ENCODE data around the gene NKIRAS1.

Gene NKIRAS1

DNA sequence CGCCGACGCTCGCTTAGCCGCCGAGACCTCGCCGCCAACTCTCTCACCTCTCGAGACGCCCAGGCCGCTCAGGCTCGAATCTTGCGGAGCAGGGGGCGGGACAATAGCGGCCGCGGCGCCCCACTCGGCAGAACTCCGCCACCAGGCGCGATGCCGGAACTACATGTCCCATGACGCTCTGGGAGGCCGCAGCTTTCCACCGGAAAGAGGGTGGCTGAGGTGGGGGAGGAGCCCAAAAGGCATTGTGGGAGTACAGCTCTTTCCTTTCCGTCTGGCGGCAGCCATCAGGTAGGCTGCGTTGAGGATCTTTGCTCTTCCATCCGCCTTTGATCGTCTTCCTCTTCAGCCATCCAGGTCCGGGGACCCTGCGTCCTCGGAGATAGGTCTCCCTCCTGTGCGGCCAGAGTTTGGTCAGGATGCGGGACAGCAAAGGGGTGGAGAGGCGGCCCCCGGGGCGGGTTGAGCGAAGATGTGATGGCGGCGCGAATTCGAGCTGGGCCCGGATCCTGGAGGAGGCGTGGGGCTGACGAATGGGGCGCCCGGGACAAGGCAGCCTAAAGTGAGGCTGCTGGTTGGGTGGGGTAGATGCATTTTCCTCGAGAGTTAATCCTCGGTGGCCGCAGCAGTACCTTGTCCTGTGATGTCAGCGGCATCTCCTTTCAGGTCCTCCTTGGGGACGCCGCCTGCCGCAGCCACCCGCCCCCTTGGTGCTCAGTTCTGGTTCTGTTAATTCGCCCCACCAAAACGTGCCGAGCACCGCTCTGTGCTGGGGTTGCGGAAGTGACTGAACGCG, at the start of gene NKIRAS1, which contains the start of gene RPL15:
Gene NKIRAS1, minus strand, starts transcription at position 105 of the 793 bp plus-strand sequence. CDS start 6,086 bp downstream, outside the sequence.
Gene RPL15, plus strand, starts transcription at position 247 of the 793 bp plus-strand sequence. CDS start 728 bp downstream, outside the sequence.
- DNase-seq (ENCODE audit: low spot score), result peak; percentile 98

DNA sequence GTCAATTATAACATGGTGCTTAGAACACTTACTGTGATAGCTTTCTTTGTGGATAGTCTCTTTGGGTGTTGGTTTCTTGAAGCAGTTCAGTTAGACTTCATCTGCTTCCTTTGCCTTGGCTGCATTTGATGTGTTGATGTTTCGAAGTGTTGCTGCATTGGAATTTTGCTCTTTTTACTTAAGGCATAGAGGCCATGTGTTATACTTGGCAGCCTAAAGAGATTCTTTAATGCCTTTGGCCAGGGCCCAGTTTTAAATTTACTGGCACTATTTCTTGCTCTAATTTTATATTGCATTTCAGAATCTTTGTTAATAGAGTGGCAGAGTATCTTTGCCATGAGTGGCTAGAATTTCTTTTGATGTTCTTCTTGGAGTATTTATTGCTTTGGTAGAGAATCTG, 49.5 kb upstream of the NKIRAS1 start:
- no peak for DNase-seq (ENCODE audit: low spot score)

DNA sequence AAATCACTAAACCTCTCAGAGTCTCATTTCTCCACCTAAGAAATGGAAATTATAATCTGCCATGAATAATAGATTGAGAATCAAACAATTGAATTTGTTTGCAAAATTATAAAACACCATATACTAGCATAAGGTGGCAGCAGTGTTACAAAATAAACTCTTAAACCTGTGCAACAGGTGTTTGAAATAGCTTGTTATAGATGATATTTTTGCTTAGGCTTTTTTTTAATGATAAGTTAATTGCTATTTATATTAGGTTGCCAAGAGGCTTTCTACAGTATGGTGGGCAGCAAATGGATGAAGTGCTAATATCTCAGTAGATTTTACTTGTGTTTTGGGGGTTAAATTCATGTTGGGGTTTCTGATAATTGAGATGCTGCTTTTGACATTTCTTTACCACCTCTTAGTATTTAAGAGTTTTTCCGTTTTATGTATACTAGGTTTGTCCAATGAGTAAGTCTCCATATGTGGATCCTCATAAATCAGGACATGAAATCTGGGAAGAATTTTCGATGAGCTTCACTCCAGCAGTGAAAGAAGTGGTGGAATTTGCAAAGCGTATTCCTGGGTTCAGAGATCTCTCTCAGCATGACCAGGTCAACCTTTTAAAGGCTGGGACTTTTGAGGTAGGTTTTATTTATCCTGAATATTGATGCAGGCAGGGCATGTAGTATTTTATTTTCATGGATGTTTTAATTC, 47.9 kb upstream of the NKIRAS1 start:
- DNase-seq (ENCODE audit: low spot score), result no peak

DNA sequence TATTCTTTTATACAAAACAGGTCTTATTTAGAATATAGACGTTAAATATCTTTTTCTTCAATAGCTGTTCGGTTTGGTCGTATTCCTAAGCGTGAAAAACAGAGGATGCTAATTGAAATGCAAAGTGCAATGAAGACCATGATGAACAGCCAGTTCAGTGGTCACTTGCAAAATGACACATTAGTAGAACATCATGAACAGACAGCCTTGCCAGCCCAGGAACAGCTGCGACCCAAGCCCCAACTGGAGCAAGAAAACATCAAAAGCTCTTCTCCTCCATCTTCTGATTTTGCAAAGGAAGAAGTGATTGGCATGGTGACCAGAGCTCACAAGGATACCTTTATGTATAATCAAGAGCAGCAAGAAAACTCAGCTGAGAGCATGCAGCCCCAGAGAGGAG, 45.1 kb upstream of the NKIRAS1 start:
- DNase-seq (ENCODE audit: low spot score), result no peak

DNA sequence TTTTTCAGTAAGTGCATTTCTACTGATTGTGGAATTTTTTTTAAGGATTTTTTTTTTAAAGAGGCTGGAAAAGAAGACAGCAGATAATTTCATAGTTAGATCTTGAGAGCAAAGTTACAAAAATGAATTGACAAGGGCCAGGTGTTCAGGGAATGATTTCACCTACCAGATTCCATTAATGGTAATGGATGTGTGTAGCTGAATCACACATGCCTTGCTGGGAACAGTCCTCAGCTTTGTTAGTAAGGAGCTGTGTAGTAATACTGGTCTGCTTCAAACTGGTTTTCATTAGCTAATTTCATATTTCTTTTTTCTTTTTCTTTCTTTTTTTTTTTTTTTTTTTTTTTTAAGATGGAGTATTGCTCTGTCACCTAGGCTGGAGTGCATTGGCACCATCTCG, 44.3 kb upstream of the NKIRAS1 start:
- DNase-seq (ENCODE audit: low spot score), result no peak

DNA sequence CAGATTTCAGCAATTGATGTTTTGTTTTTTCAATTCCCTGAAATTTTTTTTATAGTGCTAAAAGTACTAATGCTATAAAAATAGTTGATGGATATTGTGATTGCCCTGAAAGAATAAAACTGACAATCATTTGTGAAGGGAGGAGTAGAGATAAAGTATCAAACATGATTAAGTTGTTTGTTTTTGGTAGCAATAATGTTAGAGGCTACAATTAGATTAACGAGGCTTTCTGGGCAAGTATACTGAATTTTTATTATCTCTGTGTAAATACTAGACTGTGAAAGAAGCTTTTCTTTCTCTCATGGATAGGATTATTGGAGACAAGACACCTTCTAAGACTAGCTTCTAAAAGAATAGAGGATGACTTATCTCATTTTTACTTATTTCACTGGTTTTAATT, 43.9 kb upstream of the NKIRAS1 start:
- DNase-seq (ENCODE audit: low spot score), result no peak

DNA sequence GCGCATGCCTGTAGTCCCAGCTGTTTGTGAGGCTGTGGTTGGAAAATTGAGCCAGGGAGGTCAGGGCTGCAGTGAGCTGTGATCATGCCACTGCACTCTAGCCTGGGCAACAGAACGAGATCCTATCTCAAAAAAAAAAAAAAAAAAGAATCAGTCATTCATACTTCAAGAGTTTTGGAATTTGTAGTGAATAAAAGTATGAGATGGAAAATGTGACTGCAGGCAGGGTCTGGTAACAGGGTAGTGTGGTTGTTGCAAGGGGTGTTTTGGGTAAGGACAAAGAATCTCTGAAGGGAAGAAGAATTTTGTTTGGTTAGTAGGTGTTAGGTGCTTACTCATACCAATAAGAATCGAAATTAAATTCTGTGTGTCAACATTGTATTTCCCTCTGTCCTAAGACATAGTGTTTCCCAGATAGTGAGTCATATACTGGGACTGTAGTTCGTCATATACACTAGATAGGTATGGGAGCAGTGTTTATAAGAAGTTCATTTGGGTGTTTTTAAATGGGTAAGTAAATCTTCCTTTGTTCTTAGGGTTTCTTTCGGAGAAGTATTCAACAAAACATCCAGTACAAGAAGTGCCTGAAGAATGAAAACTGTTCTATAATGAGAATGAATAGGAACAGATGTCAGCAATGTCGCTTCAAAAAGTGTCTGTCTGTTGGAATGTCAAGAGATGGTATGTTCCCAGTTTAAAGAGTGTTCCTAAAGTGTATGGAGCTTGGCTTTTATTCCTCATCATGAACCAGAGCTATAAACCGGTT, 42.5 kb upstream of the NKIRAS1 start:
- no peak for DNase-seq (ENCODE audit: low spot score)

DNA sequence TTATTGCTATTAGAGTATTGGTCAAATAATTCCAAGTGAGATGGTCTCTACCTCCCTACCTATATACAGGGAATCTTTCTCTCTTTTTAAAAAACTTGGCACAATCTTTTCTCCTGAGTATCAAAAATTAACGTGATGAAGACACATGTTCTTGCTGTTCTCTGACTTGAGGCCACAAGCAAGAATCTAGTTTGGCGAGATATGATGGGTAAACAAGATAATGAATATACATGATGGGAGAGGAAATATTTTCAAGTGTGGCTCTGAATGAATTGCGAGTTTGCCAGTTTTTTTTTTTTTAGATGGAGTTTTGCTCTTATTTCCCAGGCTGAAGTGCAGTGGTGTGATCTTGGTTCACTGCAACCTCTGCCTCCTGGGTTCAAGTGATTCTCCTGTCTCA, 39.9 kb upstream of the NKIRAS1 start:
- no peak for DNase-seq (ENCODE audit: low spot score)

DNA sequence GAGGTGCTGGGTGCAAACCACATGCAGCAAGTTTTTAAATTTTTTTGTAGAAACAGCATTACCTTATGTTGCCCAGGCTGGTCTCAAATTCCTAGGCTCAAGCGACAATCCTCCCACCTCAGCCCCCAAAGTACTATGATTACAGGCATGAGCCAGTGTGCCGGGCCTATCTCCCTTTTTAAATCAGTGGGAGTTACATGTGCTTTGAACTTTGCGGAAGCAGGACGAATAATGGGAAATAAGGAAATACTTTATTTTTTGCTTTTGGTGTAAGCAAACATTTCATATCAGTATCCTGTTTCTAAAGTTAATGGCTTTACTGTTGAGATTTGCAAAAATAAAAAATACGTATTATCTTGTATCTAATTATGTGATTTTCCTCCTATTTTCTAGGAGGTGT, 37.4 kb upstream of the NKIRAS1 start:
- DNase-seq (ENCODE audit: low spot score), result no peak

DNA sequence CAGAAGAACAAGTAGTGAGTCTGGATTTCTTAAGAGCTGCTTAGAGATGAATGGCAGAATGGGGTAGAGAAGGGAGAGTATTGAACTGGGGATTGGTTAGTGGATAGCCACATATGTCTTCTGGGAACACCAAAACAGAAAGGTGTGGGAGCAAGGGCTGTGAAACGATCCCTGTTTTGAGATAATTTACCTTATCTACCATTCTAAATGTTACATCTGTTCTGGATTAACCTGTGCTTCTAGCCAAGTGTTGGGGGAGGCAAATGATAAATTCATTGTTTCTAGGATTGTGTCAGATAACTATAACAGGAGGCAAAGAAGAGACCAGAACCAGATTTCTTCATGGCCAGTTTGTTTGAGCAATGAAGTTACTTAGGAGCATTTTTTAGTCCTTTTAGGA, 36.7 kb upstream of the NKIRAS1 start:
- DNase-seq (ENCODE audit: low spot score), result no peak

DNA sequence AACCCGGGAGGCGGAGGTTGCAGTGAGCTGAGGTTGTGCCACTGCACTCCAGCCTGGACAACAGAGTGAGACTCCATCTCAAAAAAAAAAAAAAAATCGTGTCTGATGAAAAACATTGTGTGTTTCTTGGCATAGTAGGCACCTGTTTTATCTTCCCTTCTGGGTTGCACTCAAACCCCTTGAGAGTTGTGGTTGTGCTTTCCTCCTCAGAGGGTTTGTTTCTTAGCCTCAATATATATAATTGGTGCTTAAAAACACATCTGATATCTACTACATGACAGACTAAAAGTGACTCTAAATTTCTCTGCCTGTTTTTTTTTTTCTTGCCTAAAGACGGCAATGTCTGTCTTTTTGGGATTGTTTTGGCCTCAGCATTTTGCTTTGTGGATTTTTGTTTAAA, 35.9 kb upstream of the NKIRAS1 start:
- DNase-seq (ENCODE audit: low spot score), result no peak

DNA sequence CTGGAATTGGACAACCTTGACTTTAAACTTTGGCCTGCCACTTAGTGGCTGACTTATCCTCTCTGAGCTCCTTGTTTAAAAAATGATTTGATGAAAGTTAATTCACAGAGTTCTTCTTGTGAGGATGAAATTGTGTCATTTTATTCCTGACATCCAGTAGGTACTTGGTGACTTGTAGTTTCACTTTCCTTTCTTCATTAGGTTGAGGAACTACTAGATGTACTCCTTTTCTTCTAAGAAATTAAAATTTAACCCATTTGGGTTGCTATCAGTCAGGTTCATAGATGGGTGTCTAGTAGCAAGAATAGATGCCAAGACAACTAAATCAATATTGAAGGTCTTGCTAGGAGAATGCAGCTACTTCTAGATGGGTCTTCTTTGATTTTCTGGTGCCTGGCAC, 33.5 kb upstream of the NKIRAS1 start:
- DNase-seq (ENCODE audit: low spot score), result no peak

DNA sequence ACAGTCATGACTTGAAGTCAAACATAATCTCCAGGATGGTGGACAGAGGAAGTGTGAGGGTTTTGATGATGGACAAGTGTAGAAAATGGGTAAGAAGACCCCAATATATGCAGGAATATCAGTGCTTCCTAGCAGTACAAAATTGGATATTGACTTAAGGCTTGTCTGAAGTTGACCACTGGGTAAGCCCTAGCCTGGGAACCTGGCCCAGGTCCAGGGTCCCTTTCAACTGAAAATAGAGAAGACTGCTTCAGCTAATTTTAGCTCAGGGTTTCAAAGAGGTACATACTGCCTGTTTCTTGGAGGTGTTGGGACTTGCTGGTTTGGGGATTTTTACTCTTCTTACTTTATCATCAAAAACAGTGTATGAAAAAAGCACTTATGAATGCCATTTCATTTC, 33.0 kb upstream of the NKIRAS1 start:
- DNase-seq (ENCODE audit: low spot score), result peak; percentile 33

DNA sequence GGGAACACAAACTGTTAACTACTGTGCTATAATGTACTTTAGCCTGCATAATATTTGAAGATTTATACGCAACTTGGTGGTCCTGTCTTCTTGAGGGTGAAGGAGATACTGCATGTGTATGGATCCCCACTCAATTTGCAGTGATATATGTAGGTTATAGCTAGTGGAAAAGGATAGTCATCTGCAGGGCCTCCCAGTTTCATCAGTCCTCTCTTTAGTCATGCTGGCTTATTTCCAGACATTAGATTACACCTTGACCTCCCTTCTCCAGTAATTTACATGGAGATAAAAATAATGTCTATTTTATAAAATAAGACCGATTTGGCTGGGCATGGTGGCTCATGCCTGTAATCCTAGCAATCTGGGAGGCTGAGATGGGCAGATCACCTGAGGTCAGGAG, 32.0 kb upstream of the NKIRAS1 start:
- DNase-seq (ENCODE audit: low spot score), result no peak

DNA sequence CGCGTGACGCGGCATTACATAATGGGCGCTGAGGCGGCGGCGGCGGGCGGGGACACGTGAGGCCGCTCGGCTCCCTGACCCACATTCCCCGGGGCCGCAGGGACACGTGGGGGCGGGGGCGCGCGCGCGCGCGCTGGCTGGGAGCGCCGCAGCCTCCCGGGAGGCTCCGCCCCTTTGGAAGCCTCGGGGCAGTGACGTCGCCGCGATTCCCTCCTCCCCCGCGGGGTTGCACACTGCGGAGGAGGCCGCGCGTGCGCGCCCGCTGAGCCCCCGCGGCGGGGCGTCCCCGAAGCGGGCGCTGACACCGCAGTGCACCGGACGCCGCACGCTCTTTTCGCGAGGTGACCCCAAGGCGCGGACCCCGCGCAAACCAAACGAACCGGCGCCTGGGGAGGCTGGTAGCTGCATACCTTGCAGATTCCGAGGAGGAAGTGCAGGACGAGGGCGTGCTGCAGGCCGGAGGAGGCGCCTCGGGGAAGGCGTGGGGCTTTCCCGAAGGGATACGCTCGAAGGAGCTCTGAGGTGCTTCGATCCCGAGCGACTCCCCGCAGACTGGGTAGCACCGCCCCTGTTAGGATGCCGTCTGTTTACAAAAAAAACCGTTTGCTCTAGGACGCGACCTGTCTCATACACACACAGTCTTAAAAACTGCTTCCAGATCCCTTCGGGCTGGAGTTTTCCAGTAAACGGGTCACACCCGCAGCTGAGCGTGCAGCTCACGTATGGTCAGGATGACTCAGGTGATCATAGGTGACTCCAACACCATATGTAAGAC, 29.3 kb upstream of the NKIRAS1 start:
- peak; percentile 96 for DNase-seq (ENCODE audit: low spot score)

DNA sequence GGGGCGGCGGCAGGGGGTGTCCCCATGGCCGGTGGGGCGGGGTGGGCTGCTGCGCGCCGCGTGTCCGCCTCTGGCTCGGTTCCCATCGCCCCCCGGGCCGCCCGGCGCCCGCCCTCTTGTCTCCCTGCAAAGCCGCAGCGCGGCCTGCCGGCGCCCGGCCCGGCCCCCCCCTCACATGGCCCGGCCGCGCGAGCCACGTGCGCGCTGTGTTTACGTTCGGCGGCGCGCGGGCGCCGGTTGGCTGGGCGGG, 28.8 kb upstream of the NKIRAS1 start:
- no peak for DNase-seq (ENCODE audit: low spot score)

DNA sequence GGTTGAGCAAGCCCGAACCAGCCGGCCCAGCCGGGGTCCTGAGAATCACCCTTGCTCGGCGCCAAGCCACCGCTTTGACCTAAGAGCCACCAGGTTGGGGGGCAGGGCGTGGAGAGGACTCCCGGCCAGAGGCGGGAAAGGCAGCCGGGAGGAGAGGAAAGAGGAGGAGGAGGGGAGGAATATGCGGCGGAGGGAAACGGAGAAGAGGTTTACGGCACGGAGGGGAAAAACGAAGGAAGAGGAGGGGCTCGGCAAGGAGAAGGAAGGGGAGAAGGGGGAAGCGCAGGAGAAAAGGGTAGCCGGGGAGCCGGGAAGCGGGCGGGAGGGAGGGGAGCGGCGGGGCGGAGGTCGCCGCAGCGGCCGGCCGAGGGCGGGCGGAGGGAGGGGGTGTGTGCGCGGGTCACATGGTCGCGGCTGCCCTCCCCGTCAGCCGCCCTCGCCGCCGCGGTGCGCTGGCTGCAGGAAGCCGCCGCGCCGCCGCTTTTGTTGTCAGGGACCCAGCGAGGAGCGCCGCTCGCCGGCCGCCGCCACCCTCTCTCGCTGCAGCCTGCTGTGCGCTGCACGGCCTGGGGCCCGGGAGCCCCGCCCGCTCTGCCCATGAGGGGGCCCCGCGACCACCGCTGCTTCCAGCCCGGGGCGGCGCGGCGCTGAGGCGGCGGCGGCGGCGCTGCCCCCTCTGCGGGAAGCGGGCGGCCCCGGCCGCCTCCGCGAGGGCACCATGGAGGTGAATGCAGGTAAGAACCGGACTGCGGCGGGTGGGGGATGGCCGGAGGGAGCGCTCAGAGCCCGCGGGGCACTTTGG, 28.3 kb upstream of the NKIRAS1 start, which contains the start of gene NR1D2:
Gene NR1D2, plus strand, starts transcription at position 426 of the 802 bp plus-strand sequence. Its CDS starts 293 bp downstream, at position 719.
- peak; percentile 92 for DNase-seq (ENCODE audit: low spot score)

DNA sequence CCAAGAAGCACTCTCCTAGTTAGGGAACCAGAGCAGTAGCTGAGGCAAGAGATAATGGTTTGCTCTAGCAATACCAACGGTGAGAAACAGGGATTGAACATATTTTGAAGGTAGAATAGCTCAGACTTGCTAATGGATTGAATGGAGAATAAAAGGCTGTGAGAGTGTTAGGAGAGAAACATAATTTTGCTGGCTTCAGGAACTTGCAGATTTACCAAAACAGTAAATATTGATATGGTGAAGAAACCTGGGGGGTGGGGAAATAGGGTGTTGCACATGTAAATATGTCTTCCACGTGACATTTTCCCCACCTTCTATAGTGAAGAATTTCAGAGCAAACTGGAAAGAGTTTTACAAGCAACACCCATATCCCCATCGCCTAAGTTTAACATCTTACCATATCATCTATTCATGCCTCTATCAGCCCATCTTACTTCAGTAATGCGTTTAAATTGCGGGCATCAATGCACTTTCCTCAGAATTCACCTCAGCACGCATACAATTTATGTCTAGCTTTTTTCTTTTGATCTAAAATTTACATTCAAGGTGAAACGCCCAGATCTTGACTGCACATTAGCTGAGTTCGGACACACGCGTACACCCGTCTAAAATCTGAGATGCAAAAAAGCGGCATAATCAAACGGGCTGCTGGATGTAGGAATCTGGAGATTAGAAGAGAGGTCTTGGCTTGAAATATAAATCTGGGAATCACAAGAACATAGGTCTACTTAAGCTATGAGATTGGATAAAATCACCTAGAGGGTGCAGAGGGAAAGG, 27.4 kb upstream of the NKIRAS1 start:
- DNase-seq (ENCODE audit: low spot score), result no peak

DNA sequence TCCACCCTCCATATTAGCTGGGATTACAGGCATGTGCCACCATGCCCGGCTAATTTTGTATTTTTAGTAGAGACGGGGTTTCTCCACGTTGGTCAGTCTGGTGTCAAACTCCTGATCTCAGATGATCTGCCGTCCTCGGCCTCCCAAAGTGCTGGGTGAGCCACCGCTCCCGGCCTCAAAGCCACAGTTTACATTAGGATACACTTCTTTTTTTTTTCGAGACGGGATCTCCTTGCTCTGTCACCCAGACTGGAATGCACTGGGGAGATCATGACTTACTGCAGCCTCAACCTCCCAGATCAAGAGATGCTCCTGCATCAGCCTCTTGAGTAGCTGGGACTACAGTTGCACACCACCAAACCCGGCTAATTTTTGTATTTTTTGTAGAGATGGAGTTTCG, 25.8 kb upstream of the NKIRAS1 start:
- DNase-seq (ENCODE audit: low spot score), result no peak

DNA sequence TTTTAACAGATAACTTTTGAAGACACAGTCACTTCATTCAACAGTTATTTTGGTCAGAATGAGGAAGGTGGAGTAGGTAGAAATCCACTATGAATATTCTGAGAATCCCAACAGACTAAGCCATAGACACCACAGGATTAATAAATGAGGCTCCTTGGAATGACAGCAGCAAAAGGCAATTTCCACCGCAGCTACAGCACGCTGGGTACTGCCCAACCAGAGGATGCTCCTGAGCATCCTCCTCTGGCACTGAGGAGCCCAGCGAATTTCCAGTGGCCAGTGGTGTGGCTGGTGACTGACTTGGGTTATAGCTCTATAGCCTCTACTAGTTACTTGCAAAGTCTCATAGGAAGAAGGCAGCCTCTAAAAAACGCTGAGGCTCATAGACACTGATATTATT, 24.6 kb upstream of the NKIRAS1 start:
- DNase-seq (ENCODE audit: low spot score), result no peak

Measured in Ammon's horn (tissue), 1 donor.